IMR-90 (cell line): ENCODE results near the gene HSF2. TPM values are rescaled to one million over a fixed set of nuclear protein-coding genes. Genes with fewer than 3 reads are reported as not detected.

ENCODE experiments used
- ATAC-seq: fragments of 200-7000 bp; cut with Tn5 transposase; 2 replicates; pipeline ENCODE4 v1.9.1; 2020; ENCODE audit warnings: low read depth, mild to moderate bottlenecking, moderate library complexity
- BruUV-seq: library from RNA; stranded (reverse); fragments of 400-500 nt; replicated peaks from 2 replicates; lab custom pipeline; 2021; lab: Mats Ljungman, UMichigan
- CTCF ChIA-PET: fragments of 300-600 bp; formaldehyde crosslinking; extraction: SDS; loops from one replicate; lab custom pipeline; 2021; ENCODE audit warnings: antibody characterized with exemption; lab: Yijun Ruan, JAX
- POLR2A ChIA-PET: fragments of 300-600 bp; sonication (Branson Sonifier 250); formaldehyde crosslinking; loops from one replicate; lab custom pipeline; 2022; ENCODE audit warnings: antibody characterized with exemption; ENCODE audit not compliant: unreplicated experiment; lab: Charles Lee
- DNase-seq: peaks from one replicate; pipeline ENCODE4 v3.0.0; 2013
- H2AFZ ChIP-seq: replicated peaks from 2 replicates; pipeline ENCODE3; 2013; ENCODE audit warnings: low read length, mild to moderate bottlenecking; ENCODE audit not compliant: poor library complexity
- H2AK5ac ChIP-seq: 2 replicates; pipeline ENCODE4 v1.6.1; 2013; ENCODE audit warnings: low read depth, low read length, inconsistent platforms
- H2AK9ac ChIP-seq: replicated peaks from 2 replicates; pipeline ENCODE3; 2013; ENCODE audit warnings: mild to moderate bottlenecking, low read depth, low read length, moderate library complexity; ENCODE audit not compliant: poor library complexity
- H2BK120ac ChIP-seq: 2 replicates; pipeline ENCODE4 v1.6.1; 2013; ENCODE audit warnings: low read depth, low read length, inconsistent platforms
- H2BK15ac ChIP-seq: 3 replicates; pipeline ENCODE4 v1.6.1; 2013; ENCODE audit warnings: low read depth, low read length, inconsistent platforms
- H2BK20ac ChIP-seq: 2 replicates; pipeline ENCODE4 v1.6.1; 2013; ENCODE audit warnings: low read depth, mild to moderate bottlenecking, inconsistent platforms, low read length, moderate library complexity
- H2BK5ac ChIP-seq: 2 replicates; pipeline ENCODE4 v1.6.1; 2013; ENCODE audit warnings: mild to moderate bottlenecking, low read depth, low read length, inconsistent platforms; ENCODE audit not compliant: poor library complexity, severe bottlenecking
- H3K14ac ChIP-seq: replicated peaks from 2 replicates; pipeline ENCODE4 v1.6.1; 2013; ENCODE audit warnings: low read depth, low read length, inconsistent platforms
- H3K18ac ChIP-seq: 2 replicates; pipeline ENCODE4 v1.6.1; 2013; ENCODE audit warnings: low read depth, low read length, control low read depth
- H3K23ac ChIP-seq: 2 replicates; pipeline ENCODE4 v1.6.1; 2013; ENCODE audit warnings: low read depth, low read length, inconsistent platforms
- H3K27ac ChIP-seq: 2 replicates; pipeline ENCODE4 v1.5.1; 2013; ENCODE audit warnings: mild to moderate bottlenecking, control low read depth, low read length; ENCODE audit not compliant: insufficient read depth
- H3K27me3 ChIP-seq: 2 replicates; pipeline ENCODE4 v1.6.1; 2013; ENCODE audit warnings: low read length; ENCODE audit not compliant: control insufficient read depth, insufficient read depth
- H3K36me3 ChIP-seq: 2 replicates; pipeline ENCODE4 v1.6.1; 2013; ENCODE audit warnings: low read length, mixed read lengths; ENCODE audit not compliant: control insufficient read depth, insufficient read depth
- H3K4ac ChIP-seq: 2 replicates; pipeline ENCODE4 v1.6.1; 2013; ENCODE audit warnings: low read depth, low read length, inconsistent platforms
- H3K4me1 ChIP-seq: 2 replicates; pipeline ENCODE4 v1.6.1; 2013; ENCODE audit warnings: low read length, mixed read lengths; ENCODE audit not compliant: control insufficient read depth, insufficient read depth
- H3K4me2 ChIP-seq: 2 replicates; pipeline ENCODE4 v1.6.1; 2013; ENCODE audit warnings: low read depth, mild to moderate bottlenecking, control low read depth, low read length, moderate library complexity
- H3K4me3 ChIP-seq: 2 replicates; pipeline ENCODE4 v1.5.1; 2013; ENCODE audit warnings: low read depth, mild to moderate bottlenecking, control low read depth, low read length, moderate library complexity; ENCODE audit not compliant: insufficient read depth
- H3K56ac ChIP-seq: 2 replicates; pipeline ENCODE4 v1.6.1; 2013; ENCODE audit warnings: low read length, inconsistent platforms; ENCODE audit not compliant: insufficient read depth; ENCODE audit errors: extremely low read depth
- H3K79me1 ChIP-seq, 2 experiments: 2 replicates each; pipeline ENCODE4 v1.6.1; 2013; ENCODE audit warnings: low read length in 2 of 2, inconsistent platforms in 1 of 2, low read depth in 1 of 2
- H3K9ac ChIP-seq: 2 replicates; pipeline ENCODE4 v1.6.1; 2013; ENCODE audit warnings: low read depth, low read length, control low read depth
- H3K9me1 ChIP-seq: 2 replicates; pipeline ENCODE4 v1.6.1; 2013; ENCODE audit warnings: low read length, inconsistent platforms; ENCODE audit not compliant: insufficient read depth
- H3K9me3 ChIP-seq: 2 replicates; pipeline ENCODE4 v1.6.1; 2013; ENCODE audit warnings: low read length; ENCODE audit not compliant: control insufficient read depth, insufficient read depth
- H4K20me1 ChIP-seq: 2 replicates; pipeline ENCODE4 v1.6.1; 2013; ENCODE audit warnings: low read length, inconsistent platforms; ENCODE audit not compliant: insufficient read depth
- H4K5ac ChIP-seq: 2 replicates; pipeline ENCODE4 v1.6.1; 2013; ENCODE audit warnings: mild to moderate bottlenecking, low read depth, low read length, control low read depth
- H4K8ac ChIP-seq, 2 experiments: 2 replicates each; pipeline ENCODE4 v1.6.1; 2013; ENCODE audit warnings: low read depth in 2 of 2, low read length in 2 of 2, control low read depth in 1 of 2, inconsistent platforms in 1 of 2
- H4K91ac ChIP-seq: 2 replicates; pipeline ENCODE4 v1.6.1; 2013; ENCODE audit warnings: low read depth, low read length, inconsistent platforms; ENCODE audit not compliant: insufficient read depth
- CEBPB ChIP-seq: IDR thresholded peaks from 2 replicates; pipeline ENCODE4 v1.6.1; 2012; ENCODE audit warnings: low read depth, low read length, improper control_type of control experiment
- CTCF ChIP-seq: conservative IDR thresholded peaks from 2 replicates; pipeline ENCODE4 v1.5.1; 2012; ENCODE audit warnings: mild to moderate bottlenecking, low read depth, low read length, improper control_type of control experiment
- FOS ChIP-seq: fragments of 150-350 bp; IDR thresholded peaks from 2 replicates; pipeline ENCODE4 v1.6.1; 2016; ENCODE audit warnings: low read depth, low read length
- MXI1 ChIP-seq: IDR thresholded peaks from 2 replicates; pipeline ENCODE4 v1.6.1; 2012; ENCODE audit warnings: low read depth, mild to moderate bottlenecking, low read length, moderate library complexity, borderline replicate concordance
- POLR2A ChIP-seq: IDR thresholded peaks from 2 replicates; pipeline ENCODE4 v1.6.1; 2012; ENCODE audit warnings: mild to moderate bottlenecking, low read depth, low read length
- RAD21 ChIP-seq: IDR thresholded peaks from 2 replicates; pipeline ENCODE4 v1.6.1; 2012; ENCODE audit warnings: low read length, improper control_type of control experiment
- RCOR1 ChIP-seq: IDR thresholded peaks from 2 replicates; pipeline ENCODE4 v1.6.1; 2012; ENCODE audit warnings: mild to moderate bottlenecking, low read length, improper control_type of control experiment; ENCODE audit not compliant: insufficient replicate concordance
- SMC3 ChIP-seq: fragments of 150-350 bp; IDR thresholded peaks from 2 replicates; pipeline ENCODE4 v1.6.1; 2016; ENCODE audit warnings: low read depth, mild to moderate bottlenecking, antibody characterized with exemption, low read length, moderate library complexity
- WGBS, 2 experiments: methylation state at CpG; one replicate each; pipeline versions ENCODE4 v1.1.5 to v1.1.7; 2013; ENCODE audit warnings: missing lambda C conversion rate in 2 of 2; ENCODE audit not compliant: insufficient read length in 1 of 2; ENCODE audit errors: extremely low coverage in 2 of 2; 5-methylcytosine and 5-hydroxymethylcytosine counted together
- dilution Hi-C: fragments of 300-500 bp; cut with HindIII; formaldehyde crosslinking; loops from one replicate; pipeline ENCODE4 v1.14.3; 2018; ENCODE audit warnings: low sequenced_read_pairs; ENCODE audit not compliant: unreplicated experiment
- in situ Hi-C: fragments of 300-500 bp; cut with MboI; formaldehyde crosslinking; loops from 3 replicates; pipeline ENCODE4 v1.14.3; 2019; ENCODE audit warnings: low sequenced_read_pairs, inconsistent platforms, mixed read lengths
- intact Hi-C: fragments of 100-400 bp; cut with micrococcal nuclease; formaldehyde crosslinking; loops from 2 replicates; pipeline ENCODE4 v1.10.0; 2022
- polyA plus RNA-seq, 3 experiments: library from polyadenylated mRNA; depleted of rRNA; stranded (reverse); fragments of >200 nt; gene quantifications; 2 replicates each; pipeline ENCODE4 v1.2.3, GENCODE V29; 2012; ENCODE audit warnings: low replicate concordance in 1 of 3
- total RNA-seq: library from RNA; depleted of rRNA; stranded (reverse); fragments of >200 nt; gene quantifications from 2 replicates; pipeline ENCODE4 v1.2.3, GENCODE V29; 2012

Gene HSF2
- total and polyA plus RNA-seq, 2 of the 4 experiments (the other 2 are of a cell fraction): 17.6 to 28.9 TPM

GRCh38 chr6:122461885-122462284 is 62.4 kb downstream of the HSF2 start:
- ATAC-seq (no peak), DNase-seq (no peak)
- Histone ChIP-seq H3K27ac (no peak overlapping the region), H3K4ac (no peak overlapping the region), H2BK20ac (no peak overlapping the region), H2BK120ac (no peak overlapping the region), H3K18ac (no peak overlapping the region), H3K4me1 (peaks cover 2% of the 10 kb centered on the region; the same call in 1 of the 2 replicates), H4K91ac (no peak overlapping the region), H2AFZ (no peak overlapping the region), H3K9me1 (no peaks in the 10 kb centered on the region; the same call in 1 of the 2 replicates), H3K9ac (no peak overlapping the region), H4K5ac (no peak overlapping the region), H3K36me3 (peaks cover 8% of the 10 kb centered on the region; the same call in 1 of the 2 replicates), H2AK5ac (no peak overlapping the region), H2AK9ac (no peak overlapping the region), H3K9me3 (no peaks in the 10 kb centered on the region), H4K8ac (no peak overlapping the region), H3K79me1 (peaks cover 11 to 31% of the 10 kb centered on the region in 2 experiments), H2BK5ac (no peak overlapping the region), H2BK15ac (no peak overlapping the region), H4K20me1 (peaks cover 78% of the 10 kb centered on the region), H3K4me2 (no peak overlapping the region), H3K14ac (no peak overlapping the region), H3K27me3 (no peaks in the 10 kb centered on the region), H3K4me3 (no peak overlapping the region), H3K23ac (no peak overlapping the region), H3K56ac (no peak overlapping the region)
- ChIA-PET CTCF (no interaction called here), POLR2A (no interaction called here)
- intact Hi-C loops: loop anchor here (5.0 kb wide), 1 partner anchor 45 kb away; no protein-coding TSS in a partner anchor
- WGBS, 2 experiments: no CpG with 5 or more reads among the region's 2 CpGs
- in situ Hi-C loops: no loop called here
- BruUV-seq: no TSS peak
- dilution Hi-C loops: no loop called here
- TF ChIP-seq CTCF (no peak), POLR2A (no peak), CEBPB (no peak), MXI1 (no peak), SMC3 (no peak), FOS (no peak), RAD21 (no peak), RCOR1 (no peak)
